Activated naive CD8-positive, alpha-beta T cell treated with anti-CD3 and anti-CD28 coated beads, Interleukin-2, amount 10 ng/mL, durations not matched to agents 7 days and 5 days (primary cell): ENCODE results near the gene SLC16A10. TPM values are rescaled to one million over a fixed set of nuclear protein-coding genes. Genes with fewer than 3 reads are reported as not detected.

Experiments
- ATAC-seq: fragments of 150-1000 bp; cut with Tn5 transposase; one replicate; pipeline ENCODE4 v1.10.0; 2021; ENCODE audit warnings: low read depth, moderate library complexity
- POLR2A ChIA-PET: fragments of 350-600 bp; sonication (Branson Sonifier 250); formaldehyde crosslinking; loops from one replicate; lab custom pipeline; 2021; ENCODE audit warnings: antibody characterized with exemption; lab: Charles Lee
- DNase-seq: peaks from one replicate; pipeline ENCODE4 v3.0.0; 2021
- H3K27ac Mint-ChIP-seq: one replicate; pipeline ENCODE4 v1.8.0; 2022; ENCODE audit warnings: mild to moderate bottlenecking, mixed read lengths
- H3K27me3 Mint-ChIP-seq: one replicate; pipeline ENCODE4 v1.8.0; 2022; ENCODE audit warnings: mild to moderate bottlenecking, moderate library complexity, mixed read lengths
- H3K36me3 Mint-ChIP-seq: one replicate; pipeline ENCODE4 v1.8.0; 2021; ENCODE audit warnings: mild to moderate bottlenecking, mixed read lengths
- H3K4me1 Mint-ChIP-seq: one replicate; pipeline ENCODE4 v1.8.0; 2021; ENCODE audit warnings: mixed read lengths
- H3K4me3 Mint-ChIP-seq: one replicate; pipeline ENCODE4 v1.8.0; 2022; ENCODE audit warnings: mild to moderate bottlenecking, moderate library complexity, mixed read lengths
- H3K9me3 Mint-ChIP-seq: one replicate; pipeline ENCODE4 v1.8.0; 2021; ENCODE audit warnings: mixed read lengths
- total RNA-seq, 2 experiments: library from RNA; stranded (reverse); gene quantifications; one replicate each; pipeline ENCODE4 v1.2.3, GENCODE V29; 2021

Gene SLC16A10
- total RNA-seq, 2 experiments from 2014 or later = 6.8 to 7.1 TPM

- no peak for DNase-seq
- peaks cover 81% of the 10 kb centered on the region for H3K36me3 Mint-ChIP-seq
- H3K9me3 Mint-ChIP-seq = peaks cover 22% of the 10 kb centered on the region
- POLR2A ChIA-PET = no interaction called here
- no peaks in the 10 kb centered on the region for H3K27me3 Mint-ChIP-seq
- no peak for ATAC-seq
- H3K4me1 Mint-ChIP-seq = peaks cover 2% of the 10 kb centered on the region
- H3K27ac Mint-ChIP-seq = no peak overlapping the region
- no peak overlapping the region for H3K4me3 Mint-ChIP-seq
Observed at GRCh38 chr6:111277819-111278218, 190.5 kb downstream of the SLC16A10 start.

GRCh38 chr6:111278731-111279130 is 191.4 kb downstream of the SLC16A10 start:
- POLR2A ChIA-PET = no interaction called here
- no peak overlapping the region for H3K27ac Mint-ChIP-seq
- peaks cover 18% of the 10 kb centered on the region for H3K9me3 Mint-ChIP-seq
- no peak for DNase-seq
- H3K4me1 Mint-ChIP-seq = peaks cover 2% of the 10 kb centered on the region
- H3K27me3 Mint-ChIP-seq = no peaks in the 10 kb centered on the region
- ATAC-seq = no peak
- H3K36me3 Mint-ChIP-seq = peaks cover 77% of the 10 kb centered on the region
- H3K4me3 Mint-ChIP-seq = no peak overlapping the region

- no peak overlapping the region for H3K4me3 Mint-ChIP-seq
- peaks cover 62% of the 10 kb centered on the region for H3K36me3 Mint-ChIP-seq
- no peaks in the 10 kb centered on the region for H3K27me3 Mint-ChIP-seq
- no peak for ATAC-seq
- H3K4me1 Mint-ChIP-seq = peaks cover 2% of the 10 kb centered on the region
- H3K9me3 Mint-ChIP-seq = peaks cover 12% of the 10 kb centered on the region
- POLR2A ChIA-PET = no interaction called here
- no peak for DNase-seq
- no peak overlapping the region for H3K27ac Mint-ChIP-seq
Observed at GRCh38 chr6:111280445-111280955, 193.2 kb downstream of the SLC16A10 start.

Other genes with a start within 250 kb of the SLC16A10 start
- gene AMD1, start 212.7 kb upstream of the SLC16A10 start, total RNA-seq = 10 to 100 TPM; 60.0 to 61.2 TPM
- 10 to 100 TPM; 60.9 to 65.4 TPM for gene GTF3C6, start 128.8 kb upstream of the SLC16A10 start, total RNA-seq
- 10 to 100 TPM; 19.1 to 19.6 TPM for gene RPF2, start 105.5 kb upstream of the SLC16A10 start, total RNA-seq